SU-DHL-6 (cell line): ENCODE measurements around the gene RANGAP1.

Experiments used
- H2AFZ ChIP-seq: fragments of 200-600 bp; sonication (generic); 2 replicates; pipeline ENCODE4 v1.6.1; 2014; ENCODE audit warnings: low read depth, mild to moderate bottlenecking, moderate library complexity, mixed read lengths, antibody characterized with exemption, low read length; ENCODE audit not compliant: severe bottlenecking
- H3F3A ChIP-seq: fragments of 200-600 bp; shearing (Covaris generic); 2 replicates; pipeline ENCODE4 v1.6.0; 2016; ENCODE audit warnings: antibody characterized with exemption, mild to moderate bottlenecking; ENCODE audit not compliant: insufficient read depth
- H3K27ac ChIP-seq: fragments of 200-600 bp; sonication (generic); 2 replicates; pipeline ENCODE4 v1.5.1; 2016; ENCODE audit warnings: low read depth, mild to moderate bottlenecking, low read length, moderate library complexity, mixed read lengths
- H3K27me3 ChIP-seq: fragments of 200-600 bp; sonication (generic), shearing (Covaris generic); 2 replicates; pipeline ENCODE4 v1.6.0; 2014; ENCODE audit warnings: mild to moderate bottlenecking, low read length
- H3K36me3 ChIP-seq: fragments of 200-600 bp; sonication (generic); 2 replicates; pipeline ENCODE4 v1.6.1; 2014; ENCODE audit warnings: mild to moderate bottlenecking, low read length, mixed read lengths
- H3K4me2 ChIP-seq: fragments of 300-600, 200-600 bp; shearing (Covaris generic), sonication (generic); 2 replicates; pipeline ENCODE4 v1.6.0; 2014; ENCODE audit warnings: low read length, low read depth, mild to moderate bottlenecking; ENCODE audit not compliant: poor library complexity, severe bottlenecking
- H3K4me3 ChIP-seq: fragments of 200-600 bp; sonication (generic); 2 replicates; pipeline ENCODE4 v1.5.1; 2014; ENCODE audit warnings: antibody characterized with exemption, low read length, mild to moderate bottlenecking, mixed read lengths; ENCODE audit not compliant: insufficient read depth, poor library complexity, severe bottlenecking
- H3K79me2 ChIP-seq: fragments of 200-600 bp; sonication (generic); 2 replicates; pipeline ENCODE4 v1.6.1; 2014; ENCODE audit warnings: mild to moderate bottlenecking, low read length, moderate library complexity; ENCODE audit not compliant: insufficient read depth
- H3K9ac ChIP-seq: fragments of 200-600 bp; sonication (generic); 2 replicates; pipeline ENCODE4 v1.7.0; 2014; ENCODE audit warnings: mild to moderate bottlenecking, low read length
- H3K9me2 ChIP-seq: fragments of 200-600 bp; sonication (generic); replicated peaks from 2 replicates; pipeline ENCODE4 v1.6.1; 2014; ENCODE audit warnings: low read length; ENCODE audit not compliant: insufficient read depth
- H3K9me3 ChIP-seq: fragments of 200-600 bp; sonication (generic); 2 replicates; pipeline ENCODE4 v1.6.1; 2014; ENCODE audit warnings: low read length, mixed read lengths; ENCODE audit not compliant: insufficient read depth
- H4K20me1 ChIP-seq: fragments of 200-600 bp; sonication (generic); 2 replicates; pipeline ENCODE4 v1.6.1; 2014; ENCODE audit warnings: low read depth, mild to moderate bottlenecking, antibody characterized with exemption, low read length, moderate library complexity, mixed read lengths
- EZH2phosphoT487 ChIP-seq: fragments of 200-600 bp; sonication (generic), shearing (Covaris generic); conservative IDR thresholded peaks from 2 replicates; pipeline ENCODE4 v1.6.1; 2018; ENCODE audit warnings: mild to moderate bottlenecking, antibody characterized with exemption, low read length, moderate library complexity, mixed read lengths
- TF ChIP-seq, protein P1 (sequence below): fragments of 200-600 bp; sonication (generic); IDR thresholded peaks from one replicate; pipeline ENCODE4 v1.5.1; 2017; ENCODE audit warnings: antibody characterized with exemption, mild to moderate bottlenecking, low read length, moderate library complexity; ENCODE audit not compliant: insufficient read depth, poor library complexity, severe bottlenecking

The RANGAP1 gene

GRCh38 chr22:41308544-41308947 is 22.6 kb upstream of the RANGAP1 start:
- H3K4me3 ChIP-seq, result no peak overlapping the region
- H2AFZ ChIP-seq, result no peak overlapping the region
- H3K79me2 ChIP-seq, result peaks cover 33% of the 10 kb centered on the region
- TF ChIP-seq, protein P1, sequence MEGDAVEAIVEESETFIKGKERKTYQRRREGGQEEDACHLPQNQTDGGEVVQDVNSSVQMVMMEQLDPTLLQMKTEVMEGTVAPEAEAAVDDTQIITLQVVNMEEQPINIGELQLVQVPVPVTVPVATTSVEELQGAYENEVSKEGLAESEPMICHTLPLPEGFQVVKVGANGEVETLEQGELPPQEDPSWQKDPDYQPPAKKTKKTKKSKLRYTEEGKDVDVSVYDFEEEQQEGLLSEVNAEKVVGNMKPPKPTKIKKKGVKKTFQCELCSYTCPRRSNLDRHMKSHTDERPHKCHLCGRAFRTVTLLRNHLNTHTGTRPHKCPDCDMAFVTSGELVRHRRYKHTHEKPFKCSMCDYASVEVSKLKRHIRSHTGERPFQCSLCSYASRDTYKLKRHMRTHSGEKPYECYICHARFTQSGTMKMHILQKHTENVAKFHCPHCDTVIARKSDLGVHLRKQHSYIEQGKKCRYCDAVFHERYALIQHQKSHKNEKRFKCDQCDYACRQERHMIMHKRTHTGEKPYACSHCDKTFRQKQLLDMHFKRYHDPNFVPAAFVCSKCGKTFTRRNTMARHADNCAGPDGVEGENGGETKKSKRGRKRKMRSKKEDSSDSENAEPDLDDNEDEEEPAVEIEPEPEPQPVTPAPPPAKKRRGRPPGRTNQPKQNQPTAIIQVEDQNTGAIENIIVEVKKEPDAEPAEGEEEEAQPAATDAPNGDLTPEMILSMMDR, result no peak
- TF ChIP-seq EZH2phosphoT487, result no peak
- H3F3A ChIP-seq, result peaks cover 4% of the 10 kb centered on the region; the same call in 1 of the 2 replicates
- H3K9ac ChIP-seq, result no peak overlapping the region
- no peaks in the 10 kb centered on the region for H3K36me3 ChIP-seq
- no peaks in the 10 kb centered on the region for H4K20me1 ChIP-seq
- no peak overlapping the region for H3K4me2 ChIP-seq
- H3K9me3 ChIP-seq, result no peaks in the 10 kb centered on the region
- H3K27me3 ChIP-seq, result no peaks in the 10 kb centered on the region
- H3K27ac ChIP-seq, result no peak overlapping the region
- no peaks in the 10 kb centered on the region for H3K9me2 ChIP-seq

DNA sequence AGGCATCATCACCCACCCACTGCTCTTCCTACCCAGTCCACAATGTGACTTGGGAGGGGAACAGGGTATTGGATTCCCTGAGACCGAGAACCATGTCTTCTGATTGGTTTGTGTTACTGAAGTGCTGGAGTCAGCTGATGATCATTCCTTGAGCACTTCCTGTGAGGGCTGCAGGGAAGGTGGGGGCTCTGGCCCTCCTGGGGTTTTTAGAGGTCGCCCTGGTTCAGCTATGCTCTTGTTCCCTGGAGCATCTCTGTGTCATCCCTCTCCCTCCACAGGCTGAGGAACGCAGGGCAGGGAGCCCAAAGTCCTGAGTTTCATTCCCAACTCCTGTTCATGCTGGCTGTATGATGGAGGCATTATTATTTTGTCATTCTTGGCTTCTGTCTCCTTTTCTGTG is 22.1 kb upstream of the RANGAP1 start:
- Histone ChIP-seq H3K27me3 (no peaks in the 10 kb centered on the region), H3K4me2 (no peak overlapping the region), H3K4me3 (no peak overlapping the region), H2AFZ (no peak overlapping the region), H3K36me3 (no peaks in the 10 kb centered on the region), H3K27ac (no peak overlapping the region), H3K9me3 (no peaks in the 10 kb centered on the region), H3K79me2 (peaks cover 38% of the 10 kb centered on the region), H3K9me2 (no peaks in the 10 kb centered on the region), H3K9ac (no peak overlapping the region), H4K20me1 (no peaks in the 10 kb centered on the region), H3F3A (peaks cover 5% of the 10 kb centered on the region)
- TF ChIP-seq, protein P1, result no peak
- no peak for TF ChIP-seq EZH2phosphoT487

DNA sequence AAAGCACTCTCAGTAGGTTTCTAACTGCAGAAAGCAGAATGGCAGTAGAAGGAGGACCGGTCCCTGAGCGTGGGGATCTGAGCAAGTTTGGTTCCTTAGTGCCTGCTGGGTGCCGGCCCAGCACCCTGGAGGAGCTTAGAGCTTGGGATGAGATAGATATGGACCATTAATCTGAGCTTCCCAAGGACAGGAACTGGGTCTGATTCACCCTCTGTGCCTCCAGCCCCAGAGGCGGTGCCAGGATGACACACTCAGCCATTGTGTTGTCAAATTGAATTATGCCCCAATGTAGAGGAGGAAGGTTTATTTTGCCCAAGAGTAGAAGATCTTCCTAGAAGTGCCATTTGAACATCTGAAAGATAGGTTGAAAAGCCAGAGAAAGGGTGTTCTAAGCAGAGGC is 19.7 kb upstream of the RANGAP1 start:
- Histone ChIP-seq H3K27ac (no peak overlapping the region), H2AFZ (no peak overlapping the region), H3K4me3 (no peak overlapping the region), H3K4me2 (no peak overlapping the region), H3K9me3 (no peaks in the 10 kb centered on the region), H3K9ac (no peak overlapping the region), H3K36me3 (no peaks in the 10 kb centered on the region), H3K9me2 (no peaks in the 10 kb centered on the region), H3F3A (peaks cover 10% of the 10 kb centered on the region), H3K27me3 (no peaks in the 10 kb centered on the region), H4K20me1 (no peaks in the 10 kb centered on the region), H3K79me2 (peaks cover 46% of the 10 kb centered on the region)
- no peak for TF ChIP-seq EZH2phosphoT487
- TF ChIP-seq, protein P1, result no peak
